ENCODE measurements around the gene NES.

NES gene

DNA sequence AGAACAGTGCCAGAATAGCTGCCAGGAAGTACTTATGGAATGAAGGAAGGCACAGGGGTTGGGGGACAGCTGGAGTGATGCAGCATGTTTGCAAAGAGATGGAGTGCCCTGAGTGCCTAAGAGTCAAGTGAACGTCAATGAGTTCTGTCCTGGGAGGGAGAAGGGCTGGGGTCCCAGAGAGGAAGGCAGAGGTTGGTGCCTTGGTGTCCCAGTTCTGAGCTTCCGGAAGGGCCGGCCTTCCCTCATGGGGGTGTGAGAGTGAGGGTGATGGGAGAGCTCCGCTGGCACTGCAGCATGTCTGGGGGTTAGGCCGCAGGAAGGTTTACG is 17.6 kb downstream of the NES start:
- Histone ChIP-seq H3K4me1 (ENCODE audit: control insufficient read depth, insufficient read depth, low read length) (peaks cover 7% of the 10 kb centered on the region; the same call in 1 of the 2 replicates), H3K9me3 (ENCODE audit: control insufficient read depth, insufficient read depth, low read depth, low read length) (no peaks in the 10 kb centered on the region), H3K4me3 (ENCODE audit: low read depth, low read length) (no peak overlapping the region; the same call in 1 of the 2 replicates), H3K36me3 (ENCODE audit: control insufficient read depth in 2 of 2, insufficient read depth in 1 of 2, low read length in 2 of 2) (no peaks in the 10 kb centered on the region), H3K27ac (ENCODE audit: extremely low read depth, low read depth, low read length) (no peak overlapping the region)
- ChIA-PET POLR2A (interaction anchor here (0.7 kb wide), 1 partner anchor 108 kb away, joined by 3 read pairs; the partner anchor contains the start of gene PRCC), CTCF (interaction anchor here (0.6 to 15.2 kb wide), 38 partner anchors 8 to 1487 kb away, joined by 3 to 564 read pairs (median 4); partner anchors contain the start of genes BCAN, CRABP2, HAPLN2 and INSRR)
- TF ChIP-seq, protein P1, sequence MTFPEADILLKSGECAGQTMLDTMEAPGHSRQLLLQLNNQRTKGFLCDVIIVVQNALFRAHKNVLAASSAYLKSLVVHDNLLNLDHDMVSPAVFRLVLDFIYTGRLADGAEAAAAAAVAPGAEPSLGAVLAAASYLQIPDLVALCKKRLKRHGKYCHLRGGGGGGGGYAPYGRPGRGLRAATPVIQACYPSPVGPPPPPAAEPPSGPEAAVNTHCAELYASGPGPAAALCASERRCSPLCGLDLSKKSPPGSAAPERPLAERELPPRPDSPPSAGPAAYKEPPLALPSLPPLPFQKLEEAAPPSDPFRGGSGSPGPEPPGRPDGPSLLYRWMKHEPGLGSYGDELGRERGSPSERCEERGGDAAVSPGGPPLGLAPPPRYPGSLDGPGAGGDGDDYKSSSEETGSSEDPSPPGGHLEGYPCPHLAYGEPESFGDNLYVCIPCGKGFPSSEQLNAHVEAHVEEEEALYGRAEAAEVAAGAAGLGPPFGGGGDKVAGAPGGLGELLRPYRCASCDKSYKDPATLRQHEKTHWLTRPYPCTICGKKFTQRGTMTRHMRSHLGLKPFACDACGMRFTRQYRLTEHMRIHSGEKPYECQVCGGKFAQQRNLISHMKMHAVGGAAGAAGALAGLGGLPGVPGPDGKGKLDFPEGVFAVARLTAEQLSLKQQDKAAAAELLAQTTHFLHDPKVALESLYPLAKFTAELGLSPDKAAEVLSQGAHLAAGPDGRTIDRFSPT (tag by site-specific recombination; IDR thresholded peaks at IDR 0.05), result no peak
- no peak for TF ChIP-seq TCF7L2 (IDR thresholded peaks at IDR 0.05; ENCODE audit: borderline replicate concordance, low read depth, low read length)
- TF ChIP-seq ZNF48 (tag by site-specific recombination; IDR thresholded peaks at IDR 0.05), result no peak
- TF ChIP-seq ZNF157 (tag by site-specific recombination; IDR thresholded peaks at IDR 0.05), result no peak
- TF ChIP-seq, protein P2, sequence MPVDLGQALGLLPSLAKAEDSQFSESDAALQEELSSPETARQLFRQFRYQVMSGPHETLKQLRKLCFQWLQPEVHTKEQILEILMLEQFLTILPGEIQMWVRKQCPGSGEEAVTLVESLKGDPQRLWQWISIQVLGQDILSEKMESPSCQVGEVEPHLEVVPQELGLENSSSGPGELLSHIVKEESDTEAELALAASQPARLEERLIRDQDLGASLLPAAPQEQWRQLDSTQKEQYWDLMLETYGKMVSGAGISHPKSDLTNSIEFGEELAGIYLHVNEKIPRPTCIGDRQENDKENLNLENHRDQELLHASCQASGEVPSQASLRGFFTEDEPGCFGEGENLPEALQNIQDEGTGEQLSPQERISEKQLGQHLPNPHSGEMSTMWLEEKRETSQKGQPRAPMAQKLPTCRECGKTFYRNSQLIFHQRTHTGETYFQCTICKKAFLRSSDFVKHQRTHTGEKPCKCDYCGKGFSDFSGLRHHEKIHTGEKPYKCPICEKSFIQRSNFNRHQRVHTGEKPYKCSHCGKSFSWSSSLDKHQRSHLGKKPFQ (tag by site-specific recombination; IDR thresholded peaks at IDR 0.05), result no peak
- TF ChIP-seq ZNF146 (tag by site-specific recombination; IDR thresholded peaks at IDR 0.05), result no peak
- no peak for TF ChIP-seq GLI2 (tag by site-specific recombination; IDR thresholded peaks at IDR 0.05; ENCODE audit: borderline replicate concordance, low read depth)
- TF ChIP-seq ZNF660 (tag by site-specific recombination; IDR thresholded peaks at IDR 0.05), result no peak
- TF ChIP-seq WT1 (tag by site-specific recombination; IDR thresholded peaks at IDR 0.05), result no peak

DNA sequence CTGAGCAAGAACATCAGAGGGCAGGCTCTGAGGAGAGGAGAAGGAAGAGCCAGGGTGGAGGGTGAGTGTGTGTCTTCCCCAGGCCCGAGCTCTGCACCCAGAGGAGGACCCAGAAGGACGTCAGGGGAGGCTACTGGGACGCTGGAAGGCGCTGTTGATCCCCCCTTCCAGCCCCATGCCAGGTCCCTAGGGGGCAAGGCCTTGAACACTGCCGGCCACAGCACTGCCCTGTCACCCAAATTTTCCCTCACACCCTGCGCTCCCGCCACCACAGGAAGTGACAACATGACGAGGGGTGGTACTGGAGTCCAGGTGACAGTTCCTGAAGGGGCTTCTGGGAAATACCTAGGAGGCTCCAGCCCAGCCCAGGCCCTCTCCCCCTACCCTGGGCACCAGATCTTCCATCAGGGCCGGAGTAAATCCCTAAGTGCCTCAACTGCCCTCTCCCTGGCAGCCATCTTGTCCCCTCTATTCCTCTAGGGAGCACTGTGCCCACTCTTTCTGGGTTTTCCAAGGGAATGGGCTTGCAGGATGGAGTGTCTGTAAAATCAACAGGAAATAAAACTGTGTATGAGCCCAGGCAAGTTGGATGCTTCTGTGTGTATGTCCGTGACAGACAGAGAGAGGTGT is 18.1 kb downstream of the NES start:
- Histone ChIP-seq H3K27ac (ENCODE audit: extremely low read depth, low read depth, low read length) (no peak overlapping the region), H3K4me1 (ENCODE audit: control insufficient read depth, insufficient read depth, low read length) (peaks cover 4% of the 10 kb centered on the region; the same call in 1 of the 2 replicates), H3K4me3 (ENCODE audit: low read depth, low read length) (no peak overlapping the region), H3K36me3 (ENCODE audit: control insufficient read depth in 2 of 2, insufficient read depth in 1 of 2, low read length in 2 of 2) (no peaks in the 10 kb centered on the region), H3K9me3 (ENCODE audit: control insufficient read depth, insufficient read depth, low read depth, low read length) (no peaks in the 10 kb centered on the region)
- POLR2A ChIA-PET, result interaction anchor here (0.7 kb wide), 1 partner anchor 108 kb away, joined by 3 read pairs; the partner anchor contains the start of gene PRCC
- TF ChIP-seq ZBTB8A (tag by site-specific recombination; IDR thresholded peaks at IDR 0.05) (0 out of 2 replicates have a peak, but pooled peaks have one; percentile 16), GLIS2 (tag by site-specific recombination; IDR thresholded peaks at IDR 0.05) (no peak)
- CTCF ChIA-PET, result interaction anchor here (0.6 to 15.2 kb wide), 44 partner anchors 8 to 1487 kb away, joined by 3 to 564 read pairs (median 4); partner anchors contain the start of genes BCAN, CRABP2, HAPLN2 and INSRR

DNA sequence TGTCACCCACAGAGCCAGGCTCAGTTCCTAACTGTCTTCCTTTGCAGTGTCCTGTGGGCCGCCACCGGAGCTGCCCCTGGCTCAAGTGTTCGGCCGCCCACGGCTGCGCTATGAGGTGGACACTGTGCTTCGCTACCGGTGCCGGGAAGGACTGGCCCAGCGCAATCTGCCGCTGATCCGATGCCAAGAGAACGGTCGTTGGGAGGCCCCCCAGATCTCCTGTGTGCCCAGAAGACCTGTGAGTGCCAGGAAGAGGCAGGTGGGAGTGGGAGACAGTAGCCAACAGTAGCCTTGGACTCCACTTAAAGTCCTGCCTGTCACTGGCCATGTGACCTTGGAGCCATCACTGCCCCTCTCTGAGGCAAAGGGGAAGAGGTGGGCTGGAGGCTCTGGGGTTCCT is 18.7 kb downstream of the NES start:
- H3K9me3 ChIP-seq (ENCODE audit: control insufficient read depth, insufficient read depth, low read depth, low read length), result no peaks in the 10 kb centered on the region
- no peak overlapping the region for H3K27ac ChIP-seq (ENCODE audit: extremely low read depth, low read depth, low read length)
- no peak for TF ChIP-seq ZNF146 (tag by site-specific recombination; IDR thresholded peaks at IDR 0.05)
- TF ChIP-seq, protein P3, sequence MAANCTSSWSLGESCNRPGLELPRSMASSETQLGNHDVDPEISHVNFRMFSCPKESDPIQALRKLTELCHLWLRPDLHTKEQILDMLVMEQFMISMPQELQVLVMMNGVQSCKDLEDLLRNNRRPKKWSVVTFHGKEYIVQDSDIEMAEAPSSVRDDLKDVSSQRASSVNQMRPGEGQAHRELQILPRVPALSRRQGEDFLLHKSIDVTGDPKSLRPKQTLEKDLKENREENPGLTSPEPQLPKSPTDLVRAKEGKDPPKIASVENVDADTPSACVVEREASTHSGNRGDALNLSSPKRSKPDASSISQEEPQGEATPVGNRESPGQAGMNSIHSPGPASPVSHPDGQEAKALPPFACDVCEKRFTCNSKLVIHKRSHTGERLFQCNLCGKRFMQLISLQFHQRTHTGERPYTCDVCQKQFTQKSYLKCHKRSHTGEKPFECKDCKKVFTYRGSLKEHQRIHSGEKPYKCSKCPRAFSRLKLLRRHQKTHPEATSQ (tag by site-specific recombination; IDR thresholded peaks at IDR 0.05), result no peak
- TF ChIP-seq ZNF76 (tag by site-specific recombination; IDR thresholded peaks at IDR 0.05; ENCODE audit: borderline replicate concordance, low read depth), result no peak
- TF ChIP-seq EGR2 (tag by site-specific recombination; IDR thresholded peaks at IDR 0.05; ENCODE audit: low read depth), result no peak
- no peak for TF ChIP-seq BCL11B (tag by site-specific recombination; IDR thresholded peaks at IDR 0.05; ENCODE audit: low read depth)
- CTCF ChIA-PET, result interaction anchor here (0.6 to 15.2 kb wide), 28 partner anchors 8 to 291 kb away, joined by 3 to 564 read pairs (median 5); partner anchors contain the start of genes BCAN, CRABP2, HAPLN2 and INSRR
- H3K4me3 ChIP-seq (ENCODE audit: low read depth, low read length), result no peak overlapping the region
- peaks cover 4% of the 10 kb centered on the region; the same call in 1 of the 2 replicates for H3K4me1 ChIP-seq (ENCODE audit: control insufficient read depth, insufficient read depth, low read length)
- POLR2A ChIA-PET, result no interaction called here
- H3K36me3 ChIP-seq (ENCODE audit: control insufficient read depth in 2 of 2, insufficient read depth in 1 of 2, low read length in 2 of 2), result no peaks in the 10 kb centered on the region

Measured in HEK293 (cell line).